Endothelial cell (in vitro differentiated cells): ENCODE data around the gene CCDC97. TPM values are rescaled to one million over a fixed set of nuclear protein-coding genes. Genes with fewer than 3 reads are reported as not detected.
A peak's percentile ranks its signal among the peaks of the same experiment; 100 is the strongest.

Experiments used
- DNase-seq: peaks from one replicate; pipeline ENCODE4 v3.0.0; 2021; ENCODE audit warnings: low spot score
- H3K27ac Mint-ChIP-seq: one replicate; pipeline ENCODE4 v1.8.0; 2021; ENCODE audit warnings: mixed read lengths, inconsistent platforms; ENCODE audit not compliant: unreplicated experiment
- H3K27me3 Mint-ChIP-seq: one replicate; pipeline ENCODE4 v1.8.0; 2021; ENCODE audit warnings: mild to moderate bottlenecking, moderate library complexity, mixed read lengths, inconsistent platforms; ENCODE audit not compliant: unreplicated experiment
- H3K36me3 Mint-ChIP-seq: one replicate; pipeline ENCODE4 v1.8.0; 2021; ENCODE audit warnings: mild to moderate bottlenecking, low read depth, mixed read lengths, inconsistent platforms; ENCODE audit not compliant: unreplicated experiment
- H3K4me1 Mint-ChIP-seq: one replicate; pipeline ENCODE4 v1.8.0; 2021; ENCODE audit warnings: mild to moderate bottlenecking, mixed read lengths, inconsistent platforms; ENCODE audit not compliant: unreplicated experiment
- H3K4me3 Mint-ChIP-seq: one replicate; pipeline ENCODE4 v1.8.0; 2021; ENCODE audit warnings: mild to moderate bottlenecking, mixed read lengths, inconsistent platforms; ENCODE audit not compliant: unreplicated experiment
- H3K9me3 Mint-ChIP-seq: one replicate; pipeline ENCODE4 v1.8.0; 2021; ENCODE audit warnings: mixed read lengths, inconsistent platforms; ENCODE audit not compliant: unreplicated experiment
- CTCF ChIP-seq: fragments of 200-600 bp; sonication (generic); IDR thresholded peaks from one replicate; pipeline ENCODE4 v1.5.0; 2021; ENCODE audit warnings: antibody characterized with exemption; ENCODE audit not compliant: unreplicated experiment
- total RNA-seq: library from RNA; stranded (reverse); fragmentation: NEBNext Ultra II Directional; extraction: Animal tissue kit (Norgen Biotek cat#: 25700); gene quantifications from one replicate; pipeline ENCODE4 v1.2.1, GENCODE V29; 2021; ENCODE audit not compliant: unreplicated experiment

Gene CCDC97
- total RNA-seq, 1 donor from 2014 or later = 28.6 TPM

GRCh38 chr19:41304706-41305483 lies 5.1 kb upstream of the CCDC97 start:
- no peak overlapping the region for H3K27ac Mint-ChIP-seq
- peaks cover 59% of the 10 kb centered on the region for H3K36me3 Mint-ChIP-seq
- no peak overlapping the region for H3K4me3 Mint-ChIP-seq
- no peak for TF ChIP-seq CTCF
- no peaks in the 10 kb centered on the region for H3K9me3 Mint-ChIP-seq
- peaks cover 7% of the 10 kb centered on the region for H3K27me3 Mint-ChIP-seq
- no peak for DNase-seq
- peaks cover 62% of the 10 kb centered on the region for H3K4me1 Mint-ChIP-seq

GRCh38 chr19:41305927-41306793 lies 3.8 kb upstream of the CCDC97 start:
- no peak for DNase-seq
- Mint-ChIP-seq H3K9me3 (no peaks in the 10 kb centered on the region), H3K4me1 (peaks cover 59% of the 10 kb centered on the region), H3K36me3 (peaks cover 55% of the 10 kb centered on the region), H3K27ac (peak overlapping the region; percentile 87), H3K27me3 (peaks cover 16% of the 10 kb centered on the region), H3K4me3 (no peak overlapping the region)
- no peak for TF ChIP-seq CTCF

GRCh38 chr19:41307090-41307875 lies 2.7 kb upstream of the CCDC97 start:
- Mint-ChIP-seq H3K4me1 (peaks cover 55% of the 10 kb centered on the region), H3K4me3 (peak overlapping the region; percentile 17), H3K27me3 (peaks cover 16% of the 10 kb centered on the region), H3K36me3 (peaks cover 46% of the 10 kb centered on the region), H3K27ac (peak overlapping the region; percentile 87), H3K9me3 (no peaks in the 10 kb centered on the region)
- DNase-seq = no peak
- TF ChIP-seq CTCF = no peak

DNA sequence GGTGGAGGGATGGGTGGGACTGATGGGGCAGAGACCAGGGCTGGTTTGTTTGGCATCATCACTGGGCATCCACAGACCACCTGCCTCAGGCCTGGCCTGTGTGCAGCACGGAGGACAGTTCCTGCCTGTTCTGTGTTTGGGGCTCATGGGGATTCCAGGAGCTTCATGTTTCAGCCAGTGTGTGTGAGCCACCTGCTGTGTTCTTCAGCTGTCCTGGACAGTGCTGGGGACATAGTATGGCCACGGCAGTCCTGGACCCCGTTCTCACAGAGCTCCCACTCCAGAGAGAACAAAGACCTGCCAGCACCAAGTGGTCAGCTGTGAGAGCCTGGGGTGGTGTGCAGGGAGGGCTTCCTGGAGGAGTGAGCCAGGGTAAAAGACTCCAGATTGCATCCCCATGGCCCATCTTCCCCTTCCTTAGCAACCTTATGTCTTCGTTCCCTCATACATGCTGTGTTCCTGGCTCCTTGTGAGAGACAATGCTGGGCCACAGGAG lies 2.0 kb upstream of the CCDC97 start:
- Mint-ChIP-seq H3K36me3 (peaks cover 40% of the 10 kb centered on the region), H3K4me3 (peak overlapping the region; percentile 98), H3K9me3 (no peaks in the 10 kb centered on the region), H3K27me3 (peaks cover 16% of the 10 kb centered on the region), H3K27ac (peak overlapping the region; percentile 85), H3K4me1 (peaks cover 54% of the 10 kb centered on the region)
- no peak for TF ChIP-seq CTCF
- no peak for DNase-seq
